ENCODE measurements around the gene NFIA.

DNA sequence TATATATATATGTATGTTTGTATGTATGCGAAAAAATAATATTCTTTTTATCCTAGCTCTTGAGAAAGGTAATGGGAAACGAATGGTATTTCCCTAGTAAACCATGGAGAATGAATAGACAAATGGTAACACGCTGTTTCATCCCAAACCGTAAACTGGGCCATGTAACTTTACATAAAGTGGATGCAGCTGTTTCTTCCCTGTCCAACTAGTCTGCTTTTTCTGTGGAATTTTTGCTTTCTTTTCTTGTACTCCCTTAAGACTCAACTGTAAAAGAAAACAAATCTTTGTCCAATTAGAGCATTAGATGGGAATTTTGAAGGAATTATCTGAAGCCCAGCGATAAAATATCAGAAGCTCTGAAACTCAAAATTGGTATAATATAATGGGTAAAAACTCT lies 198.1 kb downstream of the NFIA start:
- no peak for TF ChIP-seq CTCF (IDR thresholded peaks at IDR 0.05; ENCODE audit: low read length)
- TF ChIP-seq EZH2 (optimal IDR thresholded peaks at IDR 0.05; ENCODE audit: low read depth, low read length) = no peak
- TF ChIP-seq EZH2phosphoT487 (IDR thresholded peaks at IDR 0.05; ENCODE audit: low read length) = no peak
